ENCODE measurements around the gene TRIM46.

DNA sequence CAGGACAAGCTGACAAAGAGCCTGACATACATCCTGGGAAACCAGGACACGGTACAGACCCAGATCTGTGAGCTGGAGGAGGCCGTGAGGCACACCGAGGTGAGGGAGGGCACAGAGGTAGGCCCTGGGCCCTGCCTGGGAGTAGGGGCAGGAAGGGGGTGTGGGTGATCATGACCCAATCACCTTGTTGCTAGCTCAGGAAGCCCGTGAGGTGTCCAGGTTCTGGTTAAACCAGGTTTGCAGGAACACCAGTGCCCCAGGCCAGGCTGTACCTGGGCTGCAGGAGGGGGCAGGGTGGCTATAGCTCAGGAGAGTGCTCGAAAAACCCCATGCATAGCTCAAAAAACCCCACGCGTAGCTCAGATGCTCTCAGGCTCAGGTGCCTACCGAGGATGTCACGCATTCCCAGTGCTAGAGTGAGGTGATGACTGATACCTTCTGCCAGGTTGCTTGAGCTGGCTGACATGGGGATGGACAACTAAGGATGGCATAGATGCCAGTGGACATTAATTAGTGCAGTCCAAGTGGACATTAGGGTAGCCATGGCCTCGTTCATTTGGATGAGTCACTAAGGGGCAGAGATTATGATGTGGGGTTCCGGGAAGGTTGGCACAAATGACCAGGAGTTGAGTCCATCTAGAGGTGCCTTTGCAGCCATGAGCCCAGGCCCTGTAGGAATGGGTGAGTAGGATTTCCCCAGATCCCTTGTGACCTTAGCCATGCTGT is 3.7 kb downstream of the TRIM46 start:
- TF ChIP-seq, protein P1, sequence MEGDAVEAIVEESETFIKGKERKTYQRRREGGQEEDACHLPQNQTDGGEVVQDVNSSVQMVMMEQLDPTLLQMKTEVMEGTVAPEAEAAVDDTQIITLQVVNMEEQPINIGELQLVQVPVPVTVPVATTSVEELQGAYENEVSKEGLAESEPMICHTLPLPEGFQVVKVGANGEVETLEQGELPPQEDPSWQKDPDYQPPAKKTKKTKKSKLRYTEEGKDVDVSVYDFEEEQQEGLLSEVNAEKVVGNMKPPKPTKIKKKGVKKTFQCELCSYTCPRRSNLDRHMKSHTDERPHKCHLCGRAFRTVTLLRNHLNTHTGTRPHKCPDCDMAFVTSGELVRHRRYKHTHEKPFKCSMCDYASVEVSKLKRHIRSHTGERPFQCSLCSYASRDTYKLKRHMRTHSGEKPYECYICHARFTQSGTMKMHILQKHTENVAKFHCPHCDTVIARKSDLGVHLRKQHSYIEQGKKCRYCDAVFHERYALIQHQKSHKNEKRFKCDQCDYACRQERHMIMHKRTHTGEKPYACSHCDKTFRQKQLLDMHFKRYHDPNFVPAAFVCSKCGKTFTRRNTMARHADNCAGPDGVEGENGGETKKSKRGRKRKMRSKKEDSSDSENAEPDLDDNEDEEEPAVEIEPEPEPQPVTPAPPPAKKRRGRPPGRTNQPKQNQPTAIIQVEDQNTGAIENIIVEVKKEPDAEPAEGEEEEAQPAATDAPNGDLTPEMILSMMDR (IDR thresholded peaks at IDR 0.05 in 8 of 11, conservative IDR thresholded peaks at IDR 0.05 in 3 of 11), result no peak
- TF ChIP-seq POLR2AphosphoS5 (IDR thresholded peaks at IDR 0.05) (no peak), POLR2A (IDR thresholded peaks at IDR 0.05) (no peak)
